Thyroid gland (tissue), 4 donors: ENCODE measurements around the gene AP4B1.

ENCODE experiments used
- POLR2A ChIP-seq, 2 donors: fragments of 450-650 bp; IDR thresholded peaks; one replicate each; pipeline ENCODE4 v1.6.1; 2017; ENCODE audit warnings: antibody characterized with exemption in 2 of 2, mild to moderate bottlenecking in 2 of 2, moderate library complexity in 1 of 2
- TF ChIP-seq, protein P1 (sequence below), 6 experiments: fragments of 200-600 bp in 3 of 6; fragments of 450-650 bp in 3 of 6; sonication (generic) in 3 of 6; IDR thresholded peaks; one replicate each; pipeline ENCODE4 v1.5.1; 2016 to 2019; ENCODE audit warnings: antibody characterized with exemption in 6 of 6, mild to moderate bottlenecking in 2 of 6, inconsistent platforms in 1 of 6, moderate library complexity in 1 of 6

GRCh38 chr1:113946678-113947387 lies 42.2 kb upstream of the AP4B1 start:
- TF ChIP-seq, protein P1, sequence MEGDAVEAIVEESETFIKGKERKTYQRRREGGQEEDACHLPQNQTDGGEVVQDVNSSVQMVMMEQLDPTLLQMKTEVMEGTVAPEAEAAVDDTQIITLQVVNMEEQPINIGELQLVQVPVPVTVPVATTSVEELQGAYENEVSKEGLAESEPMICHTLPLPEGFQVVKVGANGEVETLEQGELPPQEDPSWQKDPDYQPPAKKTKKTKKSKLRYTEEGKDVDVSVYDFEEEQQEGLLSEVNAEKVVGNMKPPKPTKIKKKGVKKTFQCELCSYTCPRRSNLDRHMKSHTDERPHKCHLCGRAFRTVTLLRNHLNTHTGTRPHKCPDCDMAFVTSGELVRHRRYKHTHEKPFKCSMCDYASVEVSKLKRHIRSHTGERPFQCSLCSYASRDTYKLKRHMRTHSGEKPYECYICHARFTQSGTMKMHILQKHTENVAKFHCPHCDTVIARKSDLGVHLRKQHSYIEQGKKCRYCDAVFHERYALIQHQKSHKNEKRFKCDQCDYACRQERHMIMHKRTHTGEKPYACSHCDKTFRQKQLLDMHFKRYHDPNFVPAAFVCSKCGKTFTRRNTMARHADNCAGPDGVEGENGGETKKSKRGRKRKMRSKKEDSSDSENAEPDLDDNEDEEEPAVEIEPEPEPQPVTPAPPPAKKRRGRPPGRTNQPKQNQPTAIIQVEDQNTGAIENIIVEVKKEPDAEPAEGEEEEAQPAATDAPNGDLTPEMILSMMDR (IDR thresholded peaks at IDR 0.05) = no peak
- TF ChIP-seq POLR2A (IDR thresholded peaks at IDR 0.05) = no peak
